Bronchial epithelial cell (primary cell): ENCODE data around the gene ALDH16A1. TPM values are rescaled to one million over a fixed set of nuclear protein-coding genes. Genes with fewer than 3 reads are reported as not detected.

Source experiments
- DNase-seq: peaks from one replicate; pipeline ENCODE4 v3.0.0-alpha.2; 2010; ENCODE audit warnings: low read depth
- FAIRE-seq: peaks from 2 replicates; lab custom pipeline; 2011; peaks lifted over from hg19 to GRCh38; lab: Jason Lieb, UNC
- H3K27me3 ChIP-seq: 2 replicates; pipeline ENCODE4 v1.5.1; 2011; ENCODE audit warnings: low read length; ENCODE audit not compliant: control insufficient read depth, insufficient read depth
- H3K36me3 ChIP-seq: 2 replicates; pipeline ENCODE4 v1.5.1; 2011; ENCODE audit warnings: low read length; ENCODE audit not compliant: control insufficient read depth, insufficient read depth
- H3K4me3 ChIP-seq: 2 replicates; pipeline ENCODE4 v1.5.1; 2011; ENCODE audit warnings: mild to moderate bottlenecking, low read depth, low read length, control low read depth
- CTCF ChIP-seq: IDR thresholded peaks from 2 replicates; pipeline ENCODE4 v1.5.1; 2011; ENCODE audit warnings: mild to moderate bottlenecking, moderate library complexity, low read length, control low read depth, inconsistent platforms; ENCODE audit not compliant: insufficient read depth, severe bottlenecking
- total RNA-seq: library from RNA; depleted of rRNA; stranded (reverse); fragments of >200 nt; gene quantifications from 2 replicates; pipeline ENCODE4 v1.2.1, GENCODE V29; 2014

ALDH16A1 gene
- total RNA-seq, 1 donor from 2014 or later = 29.2 TPM

GRCh38 chr19:49448432-49448786 is 4.6 kb upstream of the ALDH16A1 start:
- FAIRE-seq = no peak
- H3K4me3 ChIP-seq = no peak overlapping the region

GRCh38 chr19:49450405-49450804 is 2.6 kb upstream of the ALDH16A1 start:
- no peak for TF ChIP-seq CTCF
- no peak overlapping the region for H3K4me3 ChIP-seq
- H3K27me3 ChIP-seq = no peaks in the 10 kb centered on the region
- H3K36me3 ChIP-seq = peaks cover 15% of the 10 kb centered on the region
- DNase-seq (no peak), FAIRE-seq (no peak)

More at GRCh38 chr19:49448432-49448786, 4.6 kb upstream of the ALDH16A1 start:
- no peak for TF ChIP-seq CTCF
- peaks cover 15% of the 10 kb centered on the region for H3K36me3 ChIP-seq
- no peak for DNase-seq
- H3K27me3 ChIP-seq = no peaks in the 10 kb centered on the region

- Histone ChIP-seq H3K4me3 (peak within 1 kb of the TSS; percentile 74), H3K27me3 (no peaks in the 10 kb centered on the region), H3K36me3 (peaks cover 13% of the 10 kb centered on the region)
- peak; percentile 24 for TF ChIP-seq CTCF
- peak; percentile 98 for DNase-seq
- peak; percentile 83 for FAIRE-seq
Observed at GRCh38 chr19:49451430-49452181, 1.4 kb upstream of the ALDH16A1 start, which contains the start of gene PIH1D1. Gene PIH1D1, minus strand, starts transcription at chr19:49451814. Its CDS starts 240 bp downstream, at chr19:49451574.

GRCh38 chr19:49453757-49454240 is 774 bp downstream of the ALDH16A1 start:
- Histone ChIP-seq H3K4me3 (peak overlapping the region; percentile 74), H3K27me3 (no peaks in the 10 kb centered on the region), H3K36me3 (no peaks in the 10 kb centered on the region)
- no peak for TF ChIP-seq CTCF
- DNase-seq (no peak), FAIRE-seq (no peak)

GRCh38 chr19:49455773-49456172 is 2.7 kb downstream of the ALDH16A1 start:
- H3K4me3 ChIP-seq = no peak overlapping the region
- no peak for TF ChIP-seq CTCF
- FAIRE-seq (no peak), DNase-seq (no peak)
- H3K27me3 ChIP-seq = no peaks in the 10 kb centered on the region
- no peaks in the 10 kb centered on the region for H3K36me3 ChIP-seq
